Astrocyte (in vitro differentiated cells and primary cell): Measurements from ENCODE around the gene TMPRSS6. TPM values are rescaled to one million over a fixed set of nuclear protein-coding genes. Genes with fewer than 3 reads are reported as not detected.
A peak's percentile ranks its signal among the peaks of the same experiment; 100 is the strongest.

ENCODE experiments used
- DNase-seq: peaks from one replicate; pipeline ENCODE4 v3.0.0-alpha.2; 2010; ENCODE audit warnings: low read depth
- FAIRE-seq: peaks from 2 replicates; lab custom pipeline; 2011; peaks lifted over from hg19 to GRCh38; lab: Jason Lieb, UNC
- H2AFZ ChIP-seq: 2 replicates; pipeline ENCODE4 v1.6.0; 2012; ENCODE audit warnings: low read depth, low read length, inconsistent platforms
- H3K27ac ChIP-seq: 2 replicates; pipeline ENCODE4 v1.5.1; 2011; ENCODE audit warnings: low read depth, low read length, inconsistent platforms
- H3K27me3 ChIP-seq: 2 replicates; pipeline ENCODE4 v1.6.0; 2011; ENCODE audit warnings: low read length, inconsistent platforms; ENCODE audit not compliant: insufficient read depth
- H3K36me3 ChIP-seq: 2 replicates; pipeline ENCODE4 v1.5.1; 2011; ENCODE audit warnings: low read length, inconsistent platforms; ENCODE audit not compliant: insufficient read depth
- H3K4me1 ChIP-seq: 2 replicates; pipeline ENCODE4 v1.5.1; 2011; ENCODE audit warnings: low read length, inconsistent platforms; ENCODE audit not compliant: insufficient read depth
- H3K4me2 ChIP-seq: 2 replicates; pipeline ENCODE4 v1.6.0; 2012; ENCODE audit warnings: low read length, inconsistent platforms
- H3K4me3 ChIP-seq: 2 replicates; pipeline ENCODE4 v1.5.1; 2011; ENCODE audit warnings: low read depth, mild to moderate bottlenecking, low read length, inconsistent platforms; ENCODE audit not compliant: insufficient read depth
- H3K79me2 ChIP-seq: 2 replicates; pipeline ENCODE4 v1.6.0; 2012; ENCODE audit warnings: mild to moderate bottlenecking, low read length, inconsistent platforms; ENCODE audit not compliant: insufficient read depth
- H3K9ac ChIP-seq: 2 replicates; pipeline ENCODE4 v1.6.0; 2012; ENCODE audit warnings: mild to moderate bottlenecking, low read length, inconsistent platforms
- H3K9me3 ChIP-seq: 2 replicates; pipeline ENCODE4 v1.5.1; 2012; ENCODE audit warnings: low read depth, mild to moderate bottlenecking, low read length, inconsistent platforms; ENCODE audit not compliant: insufficient read depth
- H4K20me1 ChIP-seq: 2 replicates; pipeline ENCODE4 v1.6.0; 2012; ENCODE audit warnings: low read length, inconsistent platforms; ENCODE audit not compliant: insufficient read depth
- H3K27ac Mint-ChIP-seq: one replicate; pipeline ENCODE4 v1.8.0; 2021; ENCODE audit warnings: mild to moderate bottlenecking, mixed read lengths; ENCODE audit not compliant: unreplicated experiment
- H3K27me3 Mint-ChIP-seq: one replicate; pipeline ENCODE4 v1.8.0; 2021; ENCODE audit warnings: low read depth, mixed read lengths; ENCODE audit not compliant: unreplicated experiment
- H3K36me3 Mint-ChIP-seq: one replicate; pipeline ENCODE4 v1.8.0; 2021; ENCODE audit warnings: low read depth, mixed read lengths; ENCODE audit not compliant: unreplicated experiment
- H3K4me1 Mint-ChIP-seq: one replicate; pipeline ENCODE4 v1.8.0; 2021; ENCODE audit warnings: low read depth, mixed read lengths; ENCODE audit not compliant: unreplicated experiment
- H3K4me3 Mint-ChIP-seq: one replicate; pipeline ENCODE4 v1.8.0; 2021; ENCODE audit warnings: mild to moderate bottlenecking, moderate library complexity, mixed read lengths; ENCODE audit not compliant: unreplicated experiment
- H3K9me3 Mint-ChIP-seq: one replicate; pipeline ENCODE4 v1.8.0; 2021; ENCODE audit warnings: mild to moderate bottlenecking, mixed read lengths; ENCODE audit not compliant: unreplicated experiment
- CTCF ChIP-seq: IDR thresholded peaks from 2 replicates; pipeline ENCODE4 v1.5.1; 2011; ENCODE audit warnings: low read depth, mild to moderate bottlenecking, inconsistent platforms, low read length, moderate library complexity; ENCODE audit not compliant: insufficient read depth
- EZH2 ChIP-seq: IDR thresholded peaks from 2 replicates; pipeline ENCODE4 v1.6.1; 2012; ENCODE audit warnings: mild to moderate bottlenecking, low read length, inconsistent platforms; ENCODE audit not compliant: insufficient read depth
- total RNA-seq: library from RNA; stranded (reverse); gene quantifications from 2 replicates; pipeline ENCODE4 v1.2.1, GENCODE V29; 2021

The TMPRSS6 gene
- total RNA-seq, 1 donor from 2014 or later, result not detected

- DNase-seq, result no peak
- no peak overlapping the region for H3K27ac Mint-ChIP-seq
- H3K9me3 Mint-ChIP-seq, result no peaks in the 10 kb centered on the region
- no peaks in the 10 kb centered on the region for H3K9me3 ChIP-seq
- H3K36me3 Mint-ChIP-seq, result peaks cover 8% of the 10 kb centered on the region
- no peak for TF ChIP-seq CTCF
- no peak for TF ChIP-seq EZH2
- no peak overlapping the region for H3K9ac ChIP-seq
- peak overlapping the region; percentile 98 for H3K4me3 Mint-ChIP-seq
- peaks cover 7% of the 10 kb centered on the region for H3K36me3 ChIP-seq
- peaks cover 11% of the 10 kb centered on the region for H3K4me1 ChIP-seq
- H3K27me3 ChIP-seq, result no peaks in the 10 kb centered on the region
- H3K4me3 ChIP-seq, result no peak overlapping the region
- no peak overlapping the region for H3K27ac ChIP-seq
- H3K27me3 Mint-ChIP-seq, result no peaks in the 10 kb centered on the region
- H3K4me2 ChIP-seq, result no peak overlapping the region
- H3K4me1 Mint-ChIP-seq, result peaks cover 5% of the 10 kb centered on the region
- peaks cover 30% of the 10 kb centered on the region for H3K79me2 ChIP-seq
- no peak for FAIRE-seq
- H4K20me1 ChIP-seq, result peaks cover 64% of the 10 kb centered on the region
- no peak overlapping the region for H2AFZ ChIP-seq
Observed at GRCh38 chr22:37021041-37021440, 88.5 kb downstream of the TMPRSS6 start.

GRCh38 chr22:37020192-37020479 is 89.4 kb downstream of the TMPRSS6 start:
- Mint-ChIP-seq H3K27ac (peak overlapping the region; percentile 84), H3K4me3 (peak overlapping the region; percentile 98), H3K27me3 (no peaks in the 10 kb centered on the region), H3K9me3 (no peaks in the 10 kb centered on the region), H3K36me3 (peaks cover 8% of the 10 kb centered on the region), H3K4me1 (peaks cover 6% of the 10 kb centered on the region)
- Histone ChIP-seq H3K4me3 (peak overlapping the region; percentile 91), H4K20me1 (peaks cover 60% of the 10 kb centered on the region), H3K4me1 (peaks cover 11% of the 10 kb centered on the region), H3K79me2 (peaks cover 30% of the 10 kb centered on the region), H3K9me3 (no peaks in the 10 kb centered on the region), H3K27me3 (no peaks in the 10 kb centered on the region), H3K9ac (peak overlapping the region; percentile 86), H3K36me3 (peaks cover 3% of the 10 kb centered on the region), H3K4me2 (peak overlapping the region; percentile 99), H2AFZ (peak overlapping the region; percentile 93), H3K27ac (peak overlapping the region; percentile 31)
- DNase-seq (peak; percentile 45), FAIRE-seq (no peak)
- TF ChIP-seq CTCF (no peak), EZH2 (no peak)

- peak within 1 kb of the TSS; percentile 99 for H3K4me2 ChIP-seq
- H3K27me3 Mint-ChIP-seq, result no peaks in the 10 kb centered on the region
- peak within 1 kb of the TSS; percentile 66 for H3K27ac ChIP-seq
- peaks cover 30% of the 10 kb centered on the region for H3K79me2 ChIP-seq
- H2AFZ ChIP-seq, result peak within 1 kb of the TSS; percentile 93
- peak within 1 kb of the TSS; percentile 91 for H3K4me3 ChIP-seq
- H3K9me3 ChIP-seq, result no peaks in the 10 kb centered on the region
- peaks cover 6% of the 10 kb centered on the region for H3K4me1 Mint-ChIP-seq
- H3K36me3 ChIP-seq, result no peaks in the 10 kb centered on the region
- H3K27ac Mint-ChIP-seq, result peak within 1 kb of the TSS; percentile 84
- H3K9me3 Mint-ChIP-seq, result no peaks in the 10 kb centered on the region
- H3K36me3 Mint-ChIP-seq, result peaks cover 5% of the 10 kb centered on the region
- H4K20me1 ChIP-seq, result peaks cover 61% of the 10 kb centered on the region
- TF ChIP-seq EZH2, result no peak
- TF ChIP-seq CTCF, result no peak
- H3K4me3 Mint-ChIP-seq, result peak within 1 kb of the TSS; percentile 98
- peak within 1 kb of the TSS; percentile 86 for H3K9ac ChIP-seq
- FAIRE-seq (no peak), DNase-seq (peak; percentile 45)
- H3K27me3 ChIP-seq, result no peaks in the 10 kb centered on the region
- H3K4me1 ChIP-seq, result peaks cover 11% of the 10 kb centered on the region
Observed at GRCh38 chr22:37019309-37020191, 90.0 kb downstream of the TMPRSS6 start, which contains the start of the genes MPST and TST. Gene MPST, plus strand, starts transcription at chr22:37019742. Its CDS starts 95 bp downstream, at chr22:37019837. Gene TST, minus strand, starts transcription at chr22:37019447. Its CDS starts 715 bp downstream, at chr22:37018732.
